Putamen (tissue), 1 donor: Measurements from ENCODE around the gene PHF21B.

Source experiments
- DNase-seq: peaks from one replicate; pipeline ENCODE4 v3.0.0-alpha.2; 2016; ENCODE audit warnings: low spot score

Gene PHF21B

GRCh38 chr22:44840611-44841322, 169.0 kb downstream of the PHF21B start:
- no peak for DNase-seq

GRCh38 chr22:44839721-44840120, 170.1 kb downstream of the PHF21B start:
- no peak for DNase-seq

- no peak for DNase-seq
Observed at GRCh38 chr22:44839061-44839460, 170.7 kb downstream of the PHF21B start.

GRCh38 chr22:44838316-44839016, 171.3 kb downstream of the PHF21B start:
- no peak for DNase-seq

GRCh38 chr22:44837481-44837880, 172.3 kb downstream of the PHF21B start:
- no peak for DNase-seq

GRCh38 chr22:44834065-44834464, 175.7 kb downstream of the PHF21B start:
- DNase-seq = no peak

GRCh38 chr22:44831885-44832284, 177.9 kb downstream of the PHF21B start:
- no peak for DNase-seq
